Lung (tissue), 12 donors: ENCODE data around the gene SLC25A45. TPM values are rescaled to one million over a fixed set of nuclear protein-coding genes. Genes with fewer than 3 reads are reported as not detected.
"Not testable (repeated sequence)": the region's sequence is repeated elsewhere in the genome, so short reads cannot be mapped to it uniquely, and the experiment has no call there.

Experiments used
- ATAC-seq: fragments of 200-7000 bp; cut with Tn5 transposase; one replicate; pipeline ENCODE4 v1.9.1; 2020; ENCODE audit warnings: moderate number of reproducible peaks; ENCODE audit not compliant: insufficient read depth, low FRiP score
- DNase-seq, 3 donors: peaks; one replicate each; pipeline ENCODE4 v3.0.0-alpha.2; 2013 to 2017
- H3K27ac ChIP-seq, 2 donors: one replicate each; pipeline ENCODE4 v1.5.1; 2013; ENCODE audit warnings: mild to moderate bottlenecking in 2 of 2, moderate library complexity in 2 of 2, control low read depth in 1 of 2, inconsistent platforms in 1 of 2, low read depth in 1 of 2, low read length in 1 of 2
- H3K27me3 ChIP-seq, 3 donors: one replicate each; pipeline ENCODE4 v1.5.1; 2013; ENCODE audit warnings: low read length in 2 of 3; ENCODE audit not compliant: control insufficient read depth in 3 of 3, insufficient read depth in 3 of 3
- H3K36me3 ChIP-seq, 4 donors: one replicate each; pipeline ENCODE4 v1.5.1; 2013; ENCODE audit warnings: low read length in 4 of 4, mild to moderate bottlenecking in 1 of 4, moderate library complexity in 1 of 4; ENCODE audit not compliant: control insufficient read depth in 4 of 4, insufficient read depth in 4 of 4
- H3K4me1 ChIP-seq, 5 donors: one replicate each; pipeline ENCODE4 v1.5.1; 2013; ENCODE audit warnings: low read length in 5 of 5, mild to moderate bottlenecking in 2 of 5, moderate library complexity in 1 of 5; ENCODE audit not compliant: control insufficient read depth in 5 of 5, insufficient read depth in 5 of 5
- H3K4me3 ChIP-seq: one replicate; pipeline ENCODE4 v1.5.1; 2013; ENCODE audit warnings: mild to moderate bottlenecking, control low read depth, moderate library complexity
- H3K9ac ChIP-seq, 2 donors: one replicate each; pipeline ENCODE4 v1.5.1; 2013; ENCODE audit warnings: low read length in 2 of 2, control low read depth in 1 of 2; ENCODE audit not compliant: insufficient read depth in 1 of 2
- H3K9me3 ChIP-seq, 4 donors: one replicate each; pipeline ENCODE4 v1.5.1; 2013; ENCODE audit warnings: low read length in 3 of 4, mild to moderate bottlenecking in 1 of 4, moderate library complexity in 1 of 4; ENCODE audit not compliant: control insufficient read depth in 4 of 4, insufficient read depth in 3 of 4
- CTCF ChIP-seq: IDR thresholded peaks from 2 replicates; pipeline ENCODE4 v1.5.1; 2012; ENCODE audit warnings: mild to moderate bottlenecking; ENCODE audit errors: control extremely low read depth, extremely low read depth
- WGBS, 2 donors: extraction: QIAGEN DNeasy Blood & Tissue Kit; methylation state at CpG; one replicate each; pipeline ENCODE4 v1.1.7; 2013; 5-methylcytosine and 5-hydroxymethylcytosine counted together
- polyA plus RNA-seq, 2 donors: library from polyadenylated mRNA; stranded (reverse); fragments of 200-250 nt; gene quantifications; one replicate each; pipeline ENCODE4 v1.2.1, GENCODE V29; 2013
- total RNA-seq, 2 donors: library from RNA; depleted of rRNA in 1 of 2; stranded (reverse); fragments of >200 nt in 1 of 2; gene quantifications; one replicate each; pipeline ENCODE4 v1.2.1, GENCODE V29; 2014 to 2021
- donor health status: control.
- donor health status: control.
- donor health status: Bipolar disorder and iron deficiency.
- donor health status: healthy.
- donor health status: DM: yes; HTN: yes; CAD: no.

The SLC25A45 gene
- total and polyA plus RNA-seq, 4 donors: 5.5 to 15.6 (median 8.1) TPM

DNA sequence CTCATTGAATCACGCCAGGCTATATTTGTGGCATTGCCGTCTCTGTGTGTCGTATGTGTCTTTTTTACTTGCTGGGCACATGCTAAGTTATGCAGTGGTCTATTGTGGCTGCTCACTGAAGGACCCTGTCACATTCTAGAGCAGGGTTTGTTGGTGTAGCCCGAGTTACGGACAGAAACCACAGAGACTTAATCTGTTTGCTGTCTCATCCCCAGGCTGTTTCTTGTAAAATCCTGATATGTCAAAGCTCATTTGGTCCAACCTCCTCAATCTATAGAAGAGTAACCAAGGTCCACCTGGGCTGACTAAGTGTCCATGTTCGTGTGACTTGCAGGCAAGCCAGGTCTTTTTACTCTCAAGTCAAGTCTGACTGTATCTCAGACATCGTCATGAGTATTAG lies 43.8 kb downstream of the SLC25A45 start:
- 84 to 88% methylated on average over 7 of the region's 7 CpGs for WGBS, 2 donors
- DNase-seq (no peak), ATAC-seq (no peak)
- peaks cover 17 to 38% (median 27%) of the 10 kb centered on the region in 4 donors for H3K36me3 ChIP-seq
- H3K9me3 ChIP-seq: no peaks in the 10 kb centered on the region
- no peak overlapping the region for H3K27ac ChIP-seq
- no peak overlapping the region for H3K4me3 ChIP-seq
- no peaks in the 10 kb centered on the region for H3K27me3 ChIP-seq
- no peak for TF ChIP-seq CTCF
- H3K9ac ChIP-seq: no peak overlapping the region
- peaks cover 0 to 13% (median 9%) of the 10 kb centered on the region in 5 donors for H3K4me1 ChIP-seq

DNA sequence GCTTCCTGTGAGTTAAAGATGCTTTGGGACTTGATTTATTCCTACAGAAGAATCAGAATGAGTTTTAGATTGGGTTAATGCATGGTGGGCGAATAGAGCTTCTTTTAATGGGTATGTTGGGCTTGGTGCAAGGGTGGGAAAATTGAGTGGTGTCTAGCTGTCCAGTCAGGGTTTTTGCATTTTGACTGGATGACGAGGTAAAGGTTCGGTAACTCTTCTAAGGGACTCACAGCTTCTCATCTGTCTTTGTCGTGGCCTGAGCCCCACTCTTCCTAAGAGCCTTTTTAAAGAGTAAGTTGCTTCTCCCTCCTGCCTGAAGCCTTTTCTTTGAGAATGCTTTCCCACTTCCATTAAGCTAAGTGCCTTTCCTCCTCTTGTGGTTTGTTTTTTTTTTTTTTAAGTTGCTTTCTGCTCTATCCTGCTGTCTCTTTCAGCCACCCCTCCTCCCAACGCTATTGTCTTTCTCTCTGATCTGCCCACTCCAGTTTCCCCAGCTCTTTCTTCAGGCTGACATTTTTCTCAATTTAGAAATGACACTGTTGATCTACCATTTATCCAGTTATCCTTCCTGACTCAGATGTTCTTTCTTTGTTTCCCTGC lies 47.6 kb downstream of the SLC25A45 start:
- no peak for TF ChIP-seq CTCF
- Histone ChIP-seq H3K9ac (peak overlapping the region; percentile 46 to 86), H3K36me3 (peaks cover 0 to 9% (median 3%) of the 10 kb centered on the region in 4 donors), H3K4me3 (peak overlapping the region; percentile 94), H3K27ac (no peak overlapping the region), H3K27me3 (no peaks in the 10 kb centered on the region), H3K9me3 (no peaks in the 10 kb centered on the region), H3K4me1 (peaks cover 0 to 14% (median 9%) of the 10 kb centered on the region in 5 donors)
- ATAC-seq (no peak), DNase-seq (no peak)
- WGBS, 2 donors: 25 to 26% methylated on average over 5 of the region's 5 CpGs

DNA sequence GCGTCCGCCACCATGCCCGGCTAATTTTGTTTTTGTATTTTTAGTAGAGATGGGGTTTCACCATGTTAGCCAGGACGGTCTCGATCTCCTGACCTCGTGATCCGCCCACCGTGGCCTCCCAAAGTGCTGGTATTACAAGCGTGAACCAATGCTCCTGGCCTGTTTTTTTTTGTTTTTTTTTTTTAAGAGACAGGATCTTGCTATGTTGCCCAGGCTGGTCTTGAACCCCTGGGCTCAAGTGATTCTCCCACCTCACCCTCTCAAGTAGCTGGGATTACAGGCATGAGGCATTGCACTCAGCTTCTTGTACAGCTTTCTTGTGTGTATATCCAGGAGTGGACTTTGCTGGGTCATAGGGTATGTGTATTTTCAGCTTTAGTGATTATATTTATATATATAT lies 49.9 kb downstream of the SLC25A45 start:
- H3K4me1 ChIP-seq: peaks cover 0 to 17% (median 9%) of the 10 kb centered on the region in 5 donors
- ATAC-seq, H3K9ac ChIP-seq, H3K27me3 ChIP-seq, H3K36me3 ChIP-seq, H3K27ac ChIP-seq, H3K9me3 ChIP-seq, DNase-seq, H3K4me3 ChIP-seq: not testable (repeated sequence)
- 87 to 91% methylated on average over 9 of the region's 9 CpGs for WGBS, 2 donors

DNA sequence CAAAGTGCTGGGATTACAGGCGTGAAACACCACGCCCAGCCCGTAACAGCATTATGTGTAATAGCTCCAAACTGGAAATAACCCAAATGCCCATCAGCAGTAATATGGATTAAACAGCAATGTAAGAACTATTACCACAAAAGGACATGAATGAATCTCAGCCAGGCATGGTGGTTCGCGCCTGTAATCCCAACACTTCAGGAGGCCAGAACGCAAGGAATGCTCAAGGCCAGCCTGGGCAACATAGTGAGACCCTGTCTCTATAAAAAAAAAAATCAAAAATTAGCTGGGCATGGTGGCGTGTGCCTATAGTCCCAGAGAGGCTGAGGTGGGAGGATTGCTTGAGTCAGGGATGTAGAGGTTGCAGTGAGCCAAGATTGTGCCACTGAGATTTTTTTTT lies 51.9 kb downstream of the SLC25A45 start:
- H3K9ac ChIP-seq: no peak overlapping the region
- H3K9me3 ChIP-seq: no peaks in the 10 kb centered on the region
- H3K4me1 ChIP-seq: peaks cover 0 to 16% (median 9%) of the 10 kb centered on the region in 5 donors
- WGBS, 2 donors: 82 to 88% methylated on average over 7 of the region's 7 CpGs
- ATAC-seq: no peak
- no peaks in the 10 kb centered on the region for H3K27me3 ChIP-seq
- no peak for TF ChIP-seq CTCF
- no peaks in the 10 kb centered on the region for H3K36me3 ChIP-seq
- no peak for DNase-seq
- no peak overlapping the region for H3K4me3 ChIP-seq
- no peak overlapping the region for H3K27ac ChIP-seq
